GM12872 (cell line): ENCODE measurements around the gene ROCK1.

ENCODE experiments used
- TF ChIP-seq, protein P1 (sequence below): IDR thresholded peaks from 3 replicates; pipeline ENCODE4 v1.5.1; 2011; ENCODE audit warnings: low read depth, mild to moderate bottlenecking, low read length, moderate library complexity; ENCODE audit not compliant: insufficient read depth

The ROCK1 gene

DNA sequence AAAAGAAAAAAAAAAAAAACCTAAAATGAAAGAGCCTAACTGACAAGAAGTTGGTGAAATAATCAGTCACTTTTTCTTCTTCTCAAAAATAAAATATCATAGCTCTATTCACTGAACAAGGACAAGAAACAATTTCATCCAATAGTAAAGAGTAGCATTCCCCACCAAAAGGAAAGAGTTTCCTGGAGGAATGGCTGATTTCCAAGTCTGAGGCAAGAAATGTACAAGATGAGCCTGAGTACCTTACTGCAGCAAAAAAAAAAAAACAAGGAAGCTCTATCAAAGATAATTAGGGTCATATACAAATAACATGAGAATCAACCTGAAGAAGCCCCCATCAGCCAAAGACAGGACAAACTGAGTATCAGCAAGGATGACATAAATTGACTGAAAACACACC, 11.5 kb downstream of the ROCK1 start:
- TF ChIP-seq, protein P1, sequence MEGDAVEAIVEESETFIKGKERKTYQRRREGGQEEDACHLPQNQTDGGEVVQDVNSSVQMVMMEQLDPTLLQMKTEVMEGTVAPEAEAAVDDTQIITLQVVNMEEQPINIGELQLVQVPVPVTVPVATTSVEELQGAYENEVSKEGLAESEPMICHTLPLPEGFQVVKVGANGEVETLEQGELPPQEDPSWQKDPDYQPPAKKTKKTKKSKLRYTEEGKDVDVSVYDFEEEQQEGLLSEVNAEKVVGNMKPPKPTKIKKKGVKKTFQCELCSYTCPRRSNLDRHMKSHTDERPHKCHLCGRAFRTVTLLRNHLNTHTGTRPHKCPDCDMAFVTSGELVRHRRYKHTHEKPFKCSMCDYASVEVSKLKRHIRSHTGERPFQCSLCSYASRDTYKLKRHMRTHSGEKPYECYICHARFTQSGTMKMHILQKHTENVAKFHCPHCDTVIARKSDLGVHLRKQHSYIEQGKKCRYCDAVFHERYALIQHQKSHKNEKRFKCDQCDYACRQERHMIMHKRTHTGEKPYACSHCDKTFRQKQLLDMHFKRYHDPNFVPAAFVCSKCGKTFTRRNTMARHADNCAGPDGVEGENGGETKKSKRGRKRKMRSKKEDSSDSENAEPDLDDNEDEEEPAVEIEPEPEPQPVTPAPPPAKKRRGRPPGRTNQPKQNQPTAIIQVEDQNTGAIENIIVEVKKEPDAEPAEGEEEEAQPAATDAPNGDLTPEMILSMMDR = no peak

DNA sequence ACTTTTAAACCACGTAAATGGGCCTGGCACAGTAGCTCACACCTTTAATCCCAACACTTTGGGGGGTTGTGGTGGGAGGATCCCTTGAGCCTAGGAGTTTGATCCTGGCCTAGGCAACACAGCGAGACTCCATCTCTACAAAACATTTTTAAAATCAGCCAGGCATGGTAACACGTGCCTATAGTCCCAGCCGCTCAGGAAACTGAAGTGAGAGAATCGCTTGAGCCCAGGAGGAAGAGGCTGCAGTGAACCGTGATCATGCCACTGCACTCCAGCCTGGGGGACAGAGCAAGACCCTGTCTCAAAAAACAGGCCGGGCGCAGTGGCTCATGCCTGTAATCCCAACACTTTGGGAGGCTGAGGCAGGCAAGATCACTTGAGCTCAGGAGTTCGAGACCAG, 12.2 kb downstream of the ROCK1 start:
- TF ChIP-seq, protein P1 = no peak

DNA sequence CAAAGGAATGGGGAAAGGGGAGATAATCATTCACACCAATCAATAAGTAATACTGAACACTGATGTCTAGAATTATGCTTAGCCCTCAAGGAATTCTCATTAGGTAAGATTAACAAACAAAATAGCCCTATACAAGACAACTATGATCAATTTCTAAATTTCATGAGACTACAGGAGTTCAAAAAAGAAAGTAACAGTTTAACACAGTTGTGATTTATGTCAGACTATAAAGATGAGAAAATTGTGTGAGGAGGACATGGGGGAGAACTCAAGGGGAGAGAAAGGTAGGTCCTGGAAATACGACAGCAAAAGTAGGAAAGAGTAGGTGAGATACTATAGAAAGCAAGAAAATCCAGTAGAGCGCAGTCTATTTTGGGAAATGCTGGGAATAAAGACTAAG, 14.9 kb downstream of the ROCK1 start:
- TF ChIP-seq, protein P1 = no peak

DNA sequence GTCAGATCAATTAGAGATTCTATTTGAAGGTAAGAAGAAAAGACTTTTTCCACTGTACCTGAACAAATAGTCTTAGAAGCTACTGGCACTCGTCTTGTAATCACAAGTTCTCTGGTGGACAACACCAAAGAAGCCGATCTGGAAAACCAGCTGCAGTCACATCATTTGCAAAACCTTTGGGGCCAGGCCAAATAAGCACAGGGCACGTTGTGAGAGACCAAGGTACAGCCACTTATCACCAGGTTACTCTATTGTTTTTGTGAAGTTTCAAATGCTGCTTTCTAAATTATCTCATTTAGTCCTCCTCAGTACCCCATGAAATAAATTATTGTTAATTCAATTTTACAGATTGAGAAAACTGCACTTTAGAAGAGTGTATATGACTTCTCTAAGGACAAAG, 18.5 kb downstream of the ROCK1 start:
- TF ChIP-seq, protein P1 = no peak

DNA sequence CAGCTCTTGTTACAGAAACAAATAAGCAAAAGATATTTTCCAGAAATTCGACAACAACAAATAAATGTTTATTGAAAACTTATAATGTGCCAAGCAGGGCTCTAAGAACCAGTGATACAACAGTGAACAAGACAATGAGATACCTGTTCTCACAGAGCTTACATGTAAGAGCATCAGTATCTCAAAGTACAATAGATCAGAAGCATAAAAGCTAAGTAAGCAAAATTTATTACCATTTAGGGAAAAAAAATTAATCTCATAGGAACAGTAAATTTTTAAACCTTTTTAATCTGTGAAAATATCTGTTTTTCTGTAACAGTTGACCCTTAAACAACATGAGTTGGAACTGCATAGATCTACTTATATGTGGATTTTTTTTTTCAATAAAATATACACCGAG, 20.9 kb downstream of the ROCK1 start:
- TF ChIP-seq, protein P1 = no peak

DNA sequence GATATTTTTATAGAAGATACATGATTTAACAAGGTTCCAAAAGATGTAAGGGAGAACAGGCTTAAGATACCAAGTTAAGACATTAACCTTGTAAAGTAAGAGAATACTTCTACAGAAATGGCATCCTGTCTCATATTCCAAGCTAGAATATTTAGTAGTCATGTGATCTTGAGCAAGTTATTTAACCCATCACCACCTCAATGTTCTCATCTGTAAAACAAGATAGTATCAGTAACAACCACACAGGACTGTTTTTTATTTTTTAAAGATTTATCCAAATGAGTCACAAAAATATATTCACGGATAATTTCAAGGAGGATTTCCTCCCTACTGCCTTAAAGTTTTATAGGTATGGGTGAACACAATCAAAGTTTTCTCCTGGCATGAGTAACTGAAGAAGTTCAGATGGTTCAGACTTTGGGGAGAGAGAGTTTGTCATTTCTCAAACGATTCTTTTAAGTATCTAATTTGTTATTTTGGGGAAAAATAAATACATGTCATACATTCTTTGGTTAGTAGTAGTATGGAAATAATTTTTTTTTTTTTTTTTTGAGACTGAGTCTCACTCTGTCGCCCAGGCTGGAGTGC, 25.9 kb downstream of the ROCK1 start:
- TF ChIP-seq, protein P1 = no peak

DNA sequence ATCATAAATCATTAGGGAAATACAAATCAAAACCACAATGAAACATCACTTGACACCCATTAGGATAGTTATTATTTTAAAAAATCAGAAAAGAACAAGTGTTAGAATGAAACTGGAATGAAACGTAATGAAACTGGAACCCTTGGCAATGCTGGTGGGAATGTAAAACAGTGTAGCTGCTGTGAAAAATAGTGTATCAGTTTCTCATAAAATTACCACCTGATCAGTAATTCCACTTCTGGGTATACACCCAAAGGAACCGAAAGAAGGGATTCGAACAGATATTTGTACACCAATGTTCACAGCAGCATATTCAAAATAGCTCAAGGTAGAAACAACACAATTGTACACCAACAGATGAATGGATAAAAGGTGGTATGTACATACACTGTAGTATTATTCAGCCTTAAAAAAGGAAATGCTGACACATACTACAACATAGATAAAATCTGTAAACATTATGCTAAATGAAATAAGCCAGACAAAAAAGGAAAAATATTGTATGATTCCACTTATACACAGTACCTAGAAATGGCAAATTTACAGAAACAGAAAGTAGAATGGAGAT, 27.0 kb downstream of the ROCK1 start:
- TF ChIP-seq, protein P1 = no peak
